Measurements from ENCODE around the gene NOP9. TPM values are rescaled to one million over a fixed set of nuclear protein-coding genes. Genes with fewer than 3 reads are reported as not detected.
A peak's percentile ranks its signal among the peaks of the same experiment; 100 is the strongest.
"Not testable (repeated sequence)": the region's sequence is repeated elsewhere in the genome, so short reads cannot be mapped to it uniquely, and the experiment has no call there.

NOP9 gene
- total RNA-seq, 2 donors from 2014 or later: 21.2 to 22.9 TPM

GRCh38 chr14:24324024-24324423, 24.4 kb downstream of the NOP9 start:
- no peaks in the 10 kb centered on the region for H3K36me3 ChIP-seq
- H3K4me1 ChIP-seq (replicated peaks): no peaks in the 10 kb centered on the region
- H3K27ac ChIP-seq: no peak overlapping the region
- H3K9me3 ChIP-seq: no peaks in the 10 kb centered on the region
- TF ChIP-seq POLR2A (IDR thresholded peaks at IDR 0.05): no peak
- no peak for TF ChIP-seq CTCF (IDR thresholded peaks at IDR 0.05)
- TF ChIP-seq POLR2AphosphoS5 (IDR thresholded peaks at IDR 0.05): no peak
- DNase-seq (ENCODE audit: low spot score): no peak
- WGBS: 72% methylated on average over 6 of the region's 6 CpGs
- intact Hi-C loops (cut with DNase I): no loop called here
- H3K27me3 ChIP-seq (replicated peaks; ENCODE audit: insufficient read depth): no peaks in the 10 kb centered on the region
- H3K4me3 ChIP-seq: no peak overlapping the region

- H3K4me1 ChIP-seq (replicated peaks): no peaks in the 10 kb centered on the region
- H3K4me3 ChIP-seq: no peak overlapping the region
- no peak for DNase-seq (ENCODE audit: low spot score)
- intact Hi-C loops (cut with DNase I): no loop called here
- WGBS: 87% methylated on average over 5 of the region's 5 CpGs
- H3K9me3 ChIP-seq: no peaks in the 10 kb centered on the region
- TF ChIP-seq POLR2A (IDR thresholded peaks at IDR 0.05) (no peak), CTCF (IDR thresholded peaks at IDR 0.05) (no peak), POLR2AphosphoS5 (IDR thresholded peaks at IDR 0.05) (no peak)
- H3K36me3 ChIP-seq: no peaks in the 10 kb centered on the region
- H3K27ac ChIP-seq: no peak overlapping the region
- H3K27me3 ChIP-seq (replicated peaks; ENCODE audit: insufficient read depth): no peaks in the 10 kb centered on the region
These were observed 25.4 kb downstream of the NOP9 start for GRCh38 chr14:24325041-24325530.

- TF ChIP-seq POLR2AphosphoS5 (IDR thresholded peaks at IDR 0.05) (no peak), POLR2A (IDR thresholded peaks at IDR 0.05) (no peak), CTCF (IDR thresholded peaks at IDR 0.05) (no peak)
- Histone ChIP-seq H3K27ac (no peak overlapping the region), H3K36me3 (no peaks in the 10 kb centered on the region), H3K4me3 (no peak overlapping the region), H3K27me3 (replicated peaks; ENCODE audit: insufficient read depth) (no peaks in the 10 kb centered on the region), H3K9me3 (no peaks in the 10 kb centered on the region), H3K4me1 (replicated peaks) (no peaks in the 10 kb centered on the region)
- WGBS: 77% methylated on average over 9 of the region's 9 CpGs
- no peak for DNase-seq (ENCODE audit: low spot score)
- intact Hi-C loops (cut with DNase I): no loop called here
These were observed 26.3 kb downstream of the NOP9 start for GRCh38 chr14:24325963-24326362.

GRCh38 chr14:24327303-24327702, 27.7 kb downstream of the NOP9 start:
- H3K9me3 ChIP-seq: no peaks in the 10 kb centered on the region
- WGBS: 95% methylated on average over 2 of the region's 2 CpGs
- H3K4me1 ChIP-seq (replicated peaks): peaks cover under 1% of the 10 kb centered on the region
- no peak for DNase-seq (ENCODE audit: low spot score)
- TF ChIP-seq POLR2A (IDR thresholded peaks at IDR 0.05): no peak
- no peak for TF ChIP-seq CTCF (IDR thresholded peaks at IDR 0.05)
- no peak for TF ChIP-seq POLR2AphosphoS5 (IDR thresholded peaks at IDR 0.05)
- no peaks in the 10 kb centered on the region for H3K27me3 ChIP-seq (replicated peaks; ENCODE audit: insufficient read depth)
- intact Hi-C loops (cut with DNase I): no loop called here
- H3K4me3 ChIP-seq: no peak overlapping the region
- H3K36me3 ChIP-seq: no peaks in the 10 kb centered on the region
- H3K27ac ChIP-seq: no peak overlapping the region

GRCh38 chr14:24327914-24328313, 28.3 kb downstream of the NOP9 start:
- H3K9me3 ChIP-seq; H3K4me1 ChIP-seq (replicated peaks); H3K36me3 ChIP-seq; intact Hi-C loops (cut with DNase I); H3K27ac ChIP-seq; H3K27me3 ChIP-seq (replicated peaks; ENCODE audit: insufficient read depth); H3K4me3 ChIP-seq: not testable (repeated sequence)
- peak; percentile 36 for DNase-seq (ENCODE audit: low spot score)
- TF ChIP-seq POLR2AphosphoS5 (IDR thresholded peaks at IDR 0.05): peak; percentile 11
- peak in 3 of 4 experiments; percentile 45 to 79 (median 72) for TF ChIP-seq CTCF (IDR thresholded peaks at IDR 0.05)
- 1% methylated on average over 9 of the region's 9 CpGs for WGBS
